Pancreas (tissue), 8 donors: ENCODE results near the gene ABHD11. TPM values are rescaled to one million over a fixed set of nuclear protein-coding genes. Genes with fewer than 3 reads are reported as not detected.

Experiments
- microRNA-seq, 2 donors: library from miRNA; unstranded; fragments of <30 nt; microRNA quantifications; one replicate each; pipeline versions ENCODE4 to v1.1.0, GENCODE V29; 2019 to 2020
- polyA plus RNA-seq, 2 donors: library from polyadenylated mRNA; stranded (reverse); fragments of 200-250 nt; gene quantifications; one replicate each; pipeline ENCODE4 v1.2.3, GENCODE V29; 2013
- total RNA-seq, 6 donors: library from RNA; stranded (reverse); fragmentation: NEBNext Ultra II Directional in 4 of 6; extraction: Animal tissue kit (Norgen Biotek cat#: 25700) in 4 of 6; gene quantifications; one replicate each; pipeline versions ENCODE4 v1.2.1 to v1.2.4, GENCODE V29; 2021 to 2023
- donor health status: healthy with polysubstance abuse.
- donor health status: DM: no; HTN: no; CAD: no; lungs with moderate emphysema.
- donor health status: DM: no; HTN: no; CAD: no.
- donor health status: Bipolar disorder and iron deficiency.
- donor health status: DM: yes; HTN: yes; CAD: no.
- donor health status: DM: no; HTN: no; CAD: no.
- donor health status: DM: no; HTN: no; CAD: no.
- donor health status: DM: yes; HTN: yes; CAD: no.

Gene ABHD11
- total and polyA plus RNA-seq, 8 donors = 16.0 to 95.2 (median 24.3) TPM

Small RNA genes within 50 kb of the gene (microRNA-seq; reads per million reads assigned to microRNA genes)
- 0 reads per million in 2 donors for gene MIR4284

Other genes starting within 250 kb of the ABHD11 start
- 10 to 100 TPM; 16.1 to 29.0 (median 18.9) TPM for gene BAZ1B, start 216.5 kb downstream of the ABHD11 start, total RNA-seq
- gene BAZ1B, start 216.5 kb downstream of the ABHD11 start, polyA plus RNA-seq = 10 to 100 TPM; 11.6 to 12.8 TPM
- gene BCL7B, start 181.1 kb downstream of the ABHD11 start, total RNA-seq = 10 to 100 TPM; 13.5 to 20.9 (median 17.1) TPM
- 10 to 100 TPM; 34.4 to 44.6 TPM for gene BCL7B, start 181.1 kb downstream of the ABHD11 start, polyA plus RNA-seq
- gene TBL2, start 160.2 kb downstream of the ABHD11 start, total RNA-seq = 10 to 100 TPM; 21.2 to 38.9 (median 28.3) TPM
- gene TBL2, start 160.2 kb downstream of the ABHD11 start, polyA plus RNA-seq = 10 to 100 TPM; 17.2 to 26.1 TPM
- 10 to 100 TPM in 5 of 6 donors, 1 to 10 TPM in 1; 8.8 to 25.9 (median 19.5) TPM for gene MLXIPL, start 114.3 kb downstream of the ABHD11 start, total RNA-seq
- 100 to 1,000 TPM; 146 to 176 TPM for gene MLXIPL, start 114.3 kb downstream of the ABHD11 start, polyA plus RNA-seq
- gene VPS37D, start 71.0 kb downstream of the ABHD11 start, total RNA-seq = 1 to 10 TPM; 2.6 to 3.9 (median 2.9) TPM
- gene VPS37D, start 71.0 kb downstream of the ABHD11 start, polyA plus RNA-seq = 1 to 10 TPM; 4.5 to 8.2 TPM
- gene DNAJC30, start 55.3 kb downstream of the ABHD11 start, total RNA-seq = 1 to 10 TPM; 4.1 to 8.2 (median 5.6) TPM
- gene DNAJC30, start 55.3 kb downstream of the ABHD11 start, polyA plus RNA-seq = 1 to 10 TPM; 5.1 to 6.4 TPM
- gene BUD23, start 55.2 kb downstream of the ABHD11 start, total RNA-seq = 10 to 100 TPM; 26.9 to 36.8 (median 33.0) TPM
- gene BUD23, start 55.2 kb downstream of the ABHD11 start, polyA plus RNA-seq = 10 to 100 TPM; 46.7 to 62.9 TPM
- 10 to 100 TPM in 2 of 6 donors, 1 to 10 TPM in 4; 2.3 to 11.9 (median 6.9) TPM for gene STX1A, start 19.1 kb downstream of the ABHD11 start, total RNA-seq
- 10 to 100 TPM; 31.8 to 95.7 TPM for gene STX1A, start 19.1 kb downstream of the ABHD11 start, polyA plus RNA-seq
- 10 to 100 TPM; 42.9 to 62.0 (median 48.3) TPM for gene CLDN3, start 31.5 kb upstream of the ABHD11 start, total RNA-seq
- gene CLDN3, start 31.5 kb upstream of the ABHD11 start, polyA plus RNA-seq = 100 to 1,000 TPM; 110 to 122 TPM
- 100 to 1,000 TPM in 2 of 6 donors, 10 to 100 TPM in 4; 47.8 to 150 (median 65.1) TPM for gene CLDN4, start 92.2 kb upstream of the ABHD11 start, total RNA-seq
- gene CLDN4, start 92.2 kb upstream of the ABHD11 start, polyA plus RNA-seq = 10 to 100 TPM; 73.1 to 75.2 TPM
- gene METTL27, start 103.7 kb upstream of the ABHD11 start, total RNA-seq = 10 to 100 TPM in 1 of 6 donors, 1 to 10 TPM in 5; 3.0 to 11.2 (median 4.7) TPM
- gene METTL27, start 103.7 kb upstream of the ABHD11 start, polyA plus RNA-seq = 1 to 10 TPM; 5.6 to 6.6 TPM
- gene TMEM270, start 122.4 kb upstream of the ABHD11 start, total RNA-seq = under 1 TPM in 1 of 6 donors, not detected in 5; 0.25 TPM
- under 1 TPM in 1 of 2 donors, not detected in 1; 0.31 TPM for gene TMEM270, start 122.4 kb upstream of the ABHD11 start, polyA plus RNA-seq